Activated T-helper 9 cell treated with anti-CD3 and anti-CD28 coated beads, Interleukin-2, amount 50 U/mL, for 16 hours (primary cell): ENCODE data around the gene BOD1.

ENCODE experiments used
- DNase-seq: peaks from one replicate; pipeline ENCODE4 v3.0.0-alpha.2; 2020; ENCODE audit warnings: low read depth

The BOD1 gene

DNA sequence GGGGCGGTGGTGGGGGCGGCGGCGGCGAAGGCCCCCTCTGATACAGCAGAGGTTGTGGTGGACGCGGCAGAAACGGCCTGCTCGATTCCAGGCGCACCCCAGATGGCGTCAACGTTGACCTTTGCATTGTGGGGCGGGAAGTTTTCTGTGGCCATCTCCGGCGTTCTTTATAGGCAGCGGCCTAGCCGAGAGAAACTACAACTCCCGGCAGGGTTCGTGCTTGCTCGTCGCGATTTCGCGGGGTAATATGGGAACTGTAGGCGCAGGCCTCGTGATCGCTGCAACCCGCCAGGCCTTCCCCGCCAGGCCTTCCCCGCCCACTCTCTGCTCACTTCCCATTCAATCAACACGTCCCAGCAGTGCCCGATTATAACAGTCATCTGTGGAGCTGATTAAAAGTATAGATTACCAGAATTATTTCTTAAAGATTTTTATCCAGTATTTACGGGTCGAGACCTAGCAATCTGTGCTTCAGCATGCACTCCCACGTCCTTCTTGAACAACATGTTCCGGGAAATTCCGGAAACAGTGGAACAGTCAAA lies at the start of gene BOD1:
BOD1 (minus strand) TSS at position 74 of the 542 bp plus-strand sequence. CDS start 214 bp downstream, outside the sequence.
- DNase-seq: peak; percentile 91

GRCh38 chr5:173665326-173665725 lies 48.9 kb upstream of the BOD1 start:
- no peak for DNase-seq

- DNase-seq: no peak
These were observed 47.7 kb upstream of the BOD1 start for GRCh38 chr5:173664154-173664526.

GRCh38 chr5:173663352-173664153 lies 47.1 kb upstream of the BOD1 start:
- DNase-seq: no peak

GRCh38 chr5:173662581-173663351 lies 46.3 kb upstream of the BOD1 start:
- DNase-seq: no peak

GRCh38 chr5:173660481-173661280 lies 44.2 kb upstream of the BOD1 start:
- DNase-seq: no peak

- DNase-seq: no peak
These were observed 43.0 kb upstream of the BOD1 start for GRCh38 chr5:173659423-173659822.

- DNase-seq: no peak
These were observed 41.4 kb upstream of the BOD1 start for GRCh38 chr5:173657741-173658356.

GRCh38 chr5:173655196-173655797 lies 38.8 kb upstream of the BOD1 start:
- DNase-seq: no peak

GRCh38 chr5:173653822-173654523 lies 37.5 kb upstream of the BOD1 start:
- no peak for DNase-seq

DNA sequence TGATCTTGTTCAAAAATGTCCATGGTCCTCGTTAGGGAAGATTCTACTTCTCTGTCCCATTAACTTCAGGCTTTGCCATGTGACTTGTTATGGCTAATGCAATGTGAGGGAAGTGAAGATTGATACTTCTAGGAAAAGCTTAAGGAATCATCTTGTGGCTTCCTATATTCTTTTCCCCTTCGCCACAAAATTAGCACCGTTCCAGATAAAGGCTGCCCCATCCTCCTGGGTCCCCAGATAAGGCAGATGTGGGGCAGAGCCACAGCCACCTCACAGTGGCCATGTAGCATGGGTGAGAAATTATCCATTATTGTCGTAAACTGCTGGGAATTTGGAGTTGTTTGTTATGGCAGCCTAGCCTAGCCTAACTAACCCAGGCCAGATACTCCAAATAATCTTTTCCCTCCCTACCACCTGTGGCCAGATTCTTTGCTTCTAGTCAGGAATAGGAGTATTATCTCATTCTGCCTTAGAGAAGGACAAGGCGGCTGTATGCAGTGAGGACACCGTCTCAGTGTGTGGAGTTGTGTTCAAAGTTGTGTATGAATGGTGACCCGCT lies 31.9 kb upstream of the BOD1 start:
- DNase-seq: no peak

- DNase-seq: no peak
These were observed 30.2 kb upstream of the BOD1 start for GRCh38 chr5:173646692-173647091.

DNA sequence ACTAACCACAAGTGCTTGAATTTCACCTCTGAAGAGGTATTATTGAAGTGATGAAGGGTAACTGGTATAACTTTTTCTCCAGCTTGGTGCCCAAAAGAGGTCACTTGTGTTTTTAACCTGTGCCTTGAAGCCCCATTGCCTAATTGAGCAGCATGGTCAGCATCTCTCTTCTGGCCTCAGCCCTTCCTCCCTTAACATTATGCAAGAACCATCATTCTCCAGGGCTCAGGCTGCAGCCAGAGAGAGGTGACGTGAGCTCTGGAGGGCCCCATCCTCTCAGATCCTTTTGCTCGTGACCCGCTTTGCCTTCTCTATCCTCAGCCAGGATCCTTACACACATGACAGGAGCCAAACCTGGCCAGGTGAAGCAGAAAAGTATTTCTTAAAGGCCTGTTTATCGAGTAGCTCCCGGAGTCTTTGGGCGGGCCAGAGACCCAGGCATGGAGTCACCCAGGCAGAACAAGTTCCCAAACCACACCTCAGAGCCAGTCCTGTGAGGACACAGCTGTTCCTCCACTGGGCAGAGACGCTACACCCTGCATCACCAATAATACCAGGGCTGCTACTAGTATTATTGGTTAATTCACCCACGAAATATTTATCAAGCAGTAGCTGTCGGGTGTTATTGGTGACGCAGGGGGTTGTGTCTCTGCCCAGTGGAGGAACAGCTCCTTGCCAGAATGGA lies 29.6 kb upstream of the BOD1 start:
- DNase-seq: no peak

GRCh38 chr5:173645437-173645807 lies 29.0 kb upstream of the BOD1 start:
- DNase-seq: no peak

- no peak for DNase-seq
These were observed 28.4 kb upstream of the BOD1 start for GRCh38 chr5:173644673-173645436.

- DNase-seq: no peak
These were observed 27.5 kb upstream of the BOD1 start for GRCh38 chr5:173643964-173644363.

- DNase-seq: no peak
These were observed 26.5 kb upstream of the BOD1 start for GRCh38 chr5:173642895-173643481.

GRCh38 chr5:173642191-173642816 lies 25.9 kb upstream of the BOD1 start:
- no peak for DNase-seq
